Astrocyte (in vitro differentiated cells and primary cell): ENCODE data around the gene TEAD1. TPM values are rescaled to one million over a fixed set of nuclear protein-coding genes. Genes with fewer than 3 reads are reported as not detected.

Source experiments
- DNase-seq: peaks from one replicate; pipeline ENCODE4 v3.0.0-alpha.2; 2010; ENCODE audit warnings: low read depth
- FAIRE-seq: peaks from 2 replicates; lab custom pipeline; 2011; peaks lifted over from hg19 to GRCh38; lab: Jason Lieb, UNC
- H2AFZ ChIP-seq: 2 replicates; pipeline ENCODE4 v1.6.0; 2012; ENCODE audit warnings: low read depth, low read length, inconsistent platforms
- H3K27ac ChIP-seq: 2 replicates; pipeline ENCODE4 v1.5.1; 2011; ENCODE audit warnings: low read depth, low read length, inconsistent platforms
- H3K27me3 ChIP-seq: 2 replicates; pipeline ENCODE4 v1.6.0; 2011; ENCODE audit warnings: low read length, inconsistent platforms; ENCODE audit not compliant: insufficient read depth
- H3K36me3 ChIP-seq: 2 replicates; pipeline ENCODE4 v1.5.1; 2011; ENCODE audit warnings: low read length, inconsistent platforms; ENCODE audit not compliant: insufficient read depth
- H3K4me1 ChIP-seq: 2 replicates; pipeline ENCODE4 v1.5.1; 2011; ENCODE audit warnings: low read length, inconsistent platforms; ENCODE audit not compliant: insufficient read depth
- H3K4me2 ChIP-seq: 2 replicates; pipeline ENCODE4 v1.6.0; 2012; ENCODE audit warnings: low read length, inconsistent platforms
- H3K4me3 ChIP-seq: 2 replicates; pipeline ENCODE4 v1.5.1; 2011; ENCODE audit warnings: low read depth, mild to moderate bottlenecking, low read length, inconsistent platforms; ENCODE audit not compliant: insufficient read depth
- H3K79me2 ChIP-seq: 2 replicates; pipeline ENCODE4 v1.6.0; 2012; ENCODE audit warnings: mild to moderate bottlenecking, low read length, inconsistent platforms; ENCODE audit not compliant: insufficient read depth
- H3K9ac ChIP-seq: 2 replicates; pipeline ENCODE4 v1.6.0; 2012; ENCODE audit warnings: mild to moderate bottlenecking, low read length, inconsistent platforms
- H3K9me3 ChIP-seq: 2 replicates; pipeline ENCODE4 v1.5.1; 2012; ENCODE audit warnings: low read depth, mild to moderate bottlenecking, low read length, inconsistent platforms; ENCODE audit not compliant: insufficient read depth
- H4K20me1 ChIP-seq: 2 replicates; pipeline ENCODE4 v1.6.0; 2012; ENCODE audit warnings: low read length, inconsistent platforms; ENCODE audit not compliant: insufficient read depth
- H3K27ac Mint-ChIP-seq: one replicate; pipeline ENCODE4 v1.8.0; 2021; ENCODE audit warnings: mild to moderate bottlenecking, mixed read lengths; ENCODE audit not compliant: unreplicated experiment
- H3K27me3 Mint-ChIP-seq: one replicate; pipeline ENCODE4 v1.8.0; 2021; ENCODE audit warnings: low read depth, mixed read lengths; ENCODE audit not compliant: unreplicated experiment
- H3K36me3 Mint-ChIP-seq: one replicate; pipeline ENCODE4 v1.8.0; 2021; ENCODE audit warnings: low read depth, mixed read lengths; ENCODE audit not compliant: unreplicated experiment
- H3K4me1 Mint-ChIP-seq: one replicate; pipeline ENCODE4 v1.8.0; 2021; ENCODE audit warnings: low read depth, mixed read lengths; ENCODE audit not compliant: unreplicated experiment
- H3K4me3 Mint-ChIP-seq: one replicate; pipeline ENCODE4 v1.8.0; 2021; ENCODE audit warnings: mild to moderate bottlenecking, moderate library complexity, mixed read lengths; ENCODE audit not compliant: unreplicated experiment
- H3K9me3 Mint-ChIP-seq: one replicate; pipeline ENCODE4 v1.8.0; 2021; ENCODE audit warnings: mild to moderate bottlenecking, mixed read lengths; ENCODE audit not compliant: unreplicated experiment
- EZH2 ChIP-seq: IDR thresholded peaks from 2 replicates; pipeline ENCODE4 v1.6.1; 2012; ENCODE audit warnings: mild to moderate bottlenecking, low read length, inconsistent platforms; ENCODE audit not compliant: insufficient read depth
- total RNA-seq: library from RNA; stranded (reverse); gene quantifications from 2 replicates; pipeline ENCODE4 v1.2.1, GENCODE V29; 2021
- TF ChIP-seq, protein P1 (sequence below): IDR thresholded peaks from 2 replicates; pipeline ENCODE4 v1.5.1; 2011; ENCODE audit warnings: low read depth, mild to moderate bottlenecking, inconsistent platforms, low read length, moderate library complexity; ENCODE audit not compliant: insufficient read depth

The TEAD1 gene
- total RNA-seq, 1 donor from 2014 or later: 149 TPM

DNA sequence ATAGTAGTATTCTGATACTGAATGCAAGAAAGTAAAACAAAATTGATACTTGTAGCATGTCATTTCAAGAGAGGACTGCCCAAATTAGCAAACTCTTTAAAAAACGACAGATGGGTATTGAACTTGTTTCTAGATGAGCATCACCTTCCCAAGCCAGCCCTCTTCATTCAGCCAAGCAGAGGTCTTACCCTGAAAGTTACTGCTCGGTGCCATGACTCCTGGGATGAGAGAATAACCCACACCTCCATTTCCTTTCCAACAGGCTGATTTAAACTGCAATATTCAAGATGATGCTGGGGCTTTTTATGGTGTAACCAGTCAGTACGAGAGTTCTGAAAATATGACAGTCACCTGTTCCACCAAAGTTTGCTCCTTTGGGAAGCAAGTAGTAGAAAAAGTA is 250.4 kb downstream of the TEAD1 start:
- FAIRE-seq (no peak), DNase-seq (no peak)
- Mint-ChIP-seq H3K36me3 (peaks cover 10% of the 10 kb centered on the region), H3K9me3 (no peaks in the 10 kb centered on the region), H3K27ac (no peak overlapping the region), H3K4me1 (no peaks in the 10 kb centered on the region), H3K27me3 (no peaks in the 10 kb centered on the region), H3K4me3 (no peak overlapping the region)
- Histone ChIP-seq H3K79me2 (no peaks in the 10 kb centered on the region), H3K9me3 (no peaks in the 10 kb centered on the region), H2AFZ (no peak overlapping the region), H3K9ac (no peak overlapping the region), H3K36me3 (peaks cover 4% of the 10 kb centered on the region), H3K27ac (no peak overlapping the region), H3K4me2 (no peak overlapping the region), H4K20me1 (peaks cover 35% of the 10 kb centered on the region), H3K4me3 (no peak overlapping the region), H3K27me3 (no peaks in the 10 kb centered on the region), H3K4me1 (no peaks in the 10 kb centered on the region)
- TF ChIP-seq, protein P1, sequence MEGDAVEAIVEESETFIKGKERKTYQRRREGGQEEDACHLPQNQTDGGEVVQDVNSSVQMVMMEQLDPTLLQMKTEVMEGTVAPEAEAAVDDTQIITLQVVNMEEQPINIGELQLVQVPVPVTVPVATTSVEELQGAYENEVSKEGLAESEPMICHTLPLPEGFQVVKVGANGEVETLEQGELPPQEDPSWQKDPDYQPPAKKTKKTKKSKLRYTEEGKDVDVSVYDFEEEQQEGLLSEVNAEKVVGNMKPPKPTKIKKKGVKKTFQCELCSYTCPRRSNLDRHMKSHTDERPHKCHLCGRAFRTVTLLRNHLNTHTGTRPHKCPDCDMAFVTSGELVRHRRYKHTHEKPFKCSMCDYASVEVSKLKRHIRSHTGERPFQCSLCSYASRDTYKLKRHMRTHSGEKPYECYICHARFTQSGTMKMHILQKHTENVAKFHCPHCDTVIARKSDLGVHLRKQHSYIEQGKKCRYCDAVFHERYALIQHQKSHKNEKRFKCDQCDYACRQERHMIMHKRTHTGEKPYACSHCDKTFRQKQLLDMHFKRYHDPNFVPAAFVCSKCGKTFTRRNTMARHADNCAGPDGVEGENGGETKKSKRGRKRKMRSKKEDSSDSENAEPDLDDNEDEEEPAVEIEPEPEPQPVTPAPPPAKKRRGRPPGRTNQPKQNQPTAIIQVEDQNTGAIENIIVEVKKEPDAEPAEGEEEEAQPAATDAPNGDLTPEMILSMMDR: no peak
- no peak for TF ChIP-seq EZH2

DNA sequence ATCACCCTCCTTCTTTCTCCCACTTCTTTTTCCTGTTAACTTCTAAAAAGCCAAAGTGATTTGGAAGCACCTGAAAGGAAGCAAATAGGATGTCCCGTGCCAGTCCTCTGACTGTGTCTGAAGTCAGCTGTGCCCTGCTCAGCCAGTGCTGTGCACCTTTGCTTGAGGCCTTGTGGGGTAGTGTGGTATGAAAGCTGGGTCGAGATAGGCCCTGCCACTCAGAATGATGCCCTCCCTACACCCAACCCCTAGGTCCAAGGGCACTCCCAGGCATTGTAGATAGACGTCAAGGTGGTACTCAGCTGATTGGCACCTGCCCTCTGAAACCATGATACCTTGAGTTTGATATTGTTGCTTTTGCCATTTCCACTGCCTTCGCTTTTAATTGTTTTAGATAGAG is 251.3 kb downstream of the TEAD1 start:
- Histone ChIP-seq H3K4me3 (no peak overlapping the region), H3K27me3 (no peaks in the 10 kb centered on the region), H3K36me3 (peaks cover 4% of the 10 kb centered on the region), H3K4me1 (no peaks in the 10 kb centered on the region), H4K20me1 (peaks cover 32% of the 10 kb centered on the region), H2AFZ (no peak overlapping the region), H3K79me2 (no peaks in the 10 kb centered on the region), H3K4me2 (no peak overlapping the region), H3K9me3 (no peaks in the 10 kb centered on the region), H3K9ac (no peak overlapping the region), H3K27ac (no peak overlapping the region)
- Mint-ChIP-seq H3K9me3 (no peaks in the 10 kb centered on the region), H3K27me3 (no peaks in the 10 kb centered on the region), H3K36me3 (peaks cover 10% of the 10 kb centered on the region), H3K4me1 (peaks cover 1% of the 10 kb centered on the region), H3K27ac (no peak overlapping the region), H3K4me3 (no peak overlapping the region)
- no peak for DNase-seq
- no peak for FAIRE-seq
- no peak for TF ChIP-seq EZH2
- TF ChIP-seq, protein P1: no peak

DNA sequence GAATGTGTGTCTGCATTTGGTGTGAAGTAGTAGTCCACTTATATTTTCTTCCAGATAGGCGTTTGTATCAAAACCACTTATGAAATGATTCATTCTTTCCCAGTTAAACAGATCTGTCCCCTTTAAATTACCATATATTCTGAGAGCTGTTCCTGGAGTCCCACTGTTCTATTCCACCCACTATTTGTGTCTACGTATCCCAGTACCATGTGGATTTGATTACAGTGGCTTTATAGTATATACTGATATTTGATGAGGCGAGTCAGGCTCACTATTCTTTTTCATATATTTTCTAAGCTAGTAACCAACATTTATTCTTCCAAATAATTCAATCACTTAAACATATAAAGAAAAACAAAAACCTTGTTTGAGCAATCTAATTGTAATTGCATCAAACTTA is 253.0 kb downstream of the TEAD1 start:
- Histone ChIP-seq H3K9ac (no peak overlapping the region), H3K4me2 (no peak overlapping the region), H3K9me3 (no peaks in the 10 kb centered on the region), H3K27me3 (no peaks in the 10 kb centered on the region), H2AFZ (no peak overlapping the region), H3K79me2 (no peaks in the 10 kb centered on the region), H3K4me1 (no peaks in the 10 kb centered on the region), H3K4me3 (no peak overlapping the region), H4K20me1 (peaks cover 25% of the 10 kb centered on the region), H3K36me3 (peaks cover 15% of the 10 kb centered on the region), H3K27ac (no peak overlapping the region)
- peaks cover 9% of the 10 kb centered on the region for H3K4me1 Mint-ChIP-seq
- no peak overlapping the region for H3K4me3 Mint-ChIP-seq
- peaks cover 10% of the 10 kb centered on the region for H3K36me3 Mint-ChIP-seq
- no peaks in the 10 kb centered on the region for H3K27me3 Mint-ChIP-seq
- no peak for TF ChIP-seq EZH2
- TF ChIP-seq, protein P1: no peak
- no peak overlapping the region for H3K27ac Mint-ChIP-seq
- FAIRE-seq (no peak), DNase-seq (no peak)
- no peaks in the 10 kb centered on the region for H3K9me3 Mint-ChIP-seq
